Neural cell (in vitro differentiated cells): ENCODE data around the gene C4BPB.

Experiments
- CTCF ChIP-seq: fragments of 450-650 bp; IDR thresholded peaks from 2 replicates; pipeline ENCODE4 v1.5.1; 2014; ENCODE audit warnings: antibody characterized with exemption, mild to moderate bottlenecking, moderate library complexity; ENCODE audit not compliant: poor library complexity, severe bottlenecking
- EZH2 ChIP-seq: fragments of 200-600, 300-800 bp; shearing (Covaris generic), sonication (generic); IDR thresholded peaks from 2 replicates; pipeline ENCODE4 v1.6.1; 2014; ENCODE audit warnings: antibody characterized with exemption, low read length, borderline replicate concordance, mild to moderate bottlenecking; ENCODE audit not compliant: insufficient read depth, poor library complexity, severe bottlenecking
- SMC3 ChIP-seq: fragments of 450-650 bp; conservative IDR thresholded peaks from 2 replicates; pipeline ENCODE4 v1.6.1; 2014; ENCODE audit warnings: antibody characterized with exemption, mild to moderate bottlenecking, moderate library complexity; ENCODE audit not compliant: poor library complexity
- TAF1 ChIP-seq: IDR thresholded peaks from 2 replicates; pipeline ENCODE4 v1.6.1; 2012; ENCODE audit warnings: low read depth

- TF ChIP-seq EZH2 (no peak), CTCF (no peak), TAF1 (no peak), SMC3 (no peak)
Measured at GRCh38 chr1:207088701-207089626, at the start of gene C4BPB.
